Keratinocyte (primary cell): Measurements from ENCODE around the gene ADCY7. TPM values are rescaled to one million over a fixed set of nuclear protein-coding genes. Genes with fewer than 3 reads are reported as not detected.

Experiments used
- DNase-seq: peaks from one replicate; pipeline ENCODE4 v3.0.0-alpha.2; 2011; ENCODE audit warnings: low read depth, missing footprints, low spot score
- FAIRE-seq: peaks from 2 replicates; lab custom pipeline; 2011; peaks lifted over from hg19 to GRCh38; lab: Jason Lieb, UNC
- H2AFZ ChIP-seq: 2 replicates; pipeline ENCODE4 v1.6.0; 2012; ENCODE audit warnings: low read length, control low read depth, inconsistent platforms; ENCODE audit not compliant: control insufficient read depth
- H3K27ac ChIP-seq: 2 replicates; pipeline ENCODE4 v1.5.1; 2011; ENCODE audit warnings: low read length; ENCODE audit not compliant: control insufficient read depth, insufficient read depth
- H3K27me3 ChIP-seq: 3 replicates; pipeline ENCODE4 v1.6.0; 2011; ENCODE audit warnings: low read length; ENCODE audit not compliant: control insufficient read depth, insufficient read depth; ENCODE audit errors: extremely low read depth
- H3K36me3 ChIP-seq, 2 experiments: 2 replicates in 1 of 2; 3 replicates in 1 of 2; pipeline ENCODE4 v1.5.1; 2011; ENCODE audit warnings: low read length in 2 of 2, mild to moderate bottlenecking in 1 of 2; ENCODE audit not compliant: control insufficient read depth in 2 of 2, insufficient read depth in 2 of 2; ENCODE audit errors: extremely low read depth in 1 of 2
- H3K4me1 ChIP-seq: 3 replicates; pipeline ENCODE4 v1.5.1; 2011; ENCODE audit warnings: low read length; ENCODE audit not compliant: control insufficient read depth, insufficient read depth; ENCODE audit errors: extremely low read depth
- H3K4me2 ChIP-seq: 3 replicates; pipeline ENCODE4 v1.6.0; 2011; ENCODE audit warnings: low read depth, low read length; ENCODE audit not compliant: control insufficient read depth, insufficient read depth; ENCODE audit errors: extremely low read depth
- H3K4me3 ChIP-seq, 3 experiments: fragments of 200-600 bp in 1 of 3; sonication (generic) in 1 of 3; 2 replicates in 2 of 3; 3 replicates in 1 of 3; pipeline ENCODE4 v1.5.1; 2011 to 2016; ENCODE audit warnings: low read length in 3 of 3, mild to moderate bottlenecking in 3 of 3, control low read depth in 2 of 3, inconsistent platforms in 1 of 3, low read depth in 1 of 3, mixed read lengths in 1 of 3, mixed run types in 1 of 3, moderate library complexity in 1 of 3; ENCODE audit not compliant: control insufficient read depth in 2 of 3, insufficient read depth in 2 of 3; ENCODE audit errors: extremely low read depth in 1 of 3
- H3K79me2 ChIP-seq: 2 replicates; pipeline ENCODE4 v1.6.0; 2012; ENCODE audit warnings: low read length; ENCODE audit not compliant: control insufficient read depth, insufficient read depth
- H3K9ac ChIP-seq: 3 replicates; pipeline ENCODE4 v1.6.0; 2011; ENCODE audit warnings: low read length; ENCODE audit not compliant: control insufficient read depth, insufficient read depth; ENCODE audit errors: extremely low read depth
- H3K9me1 ChIP-seq: 3 replicates; pipeline ENCODE4 v1.6.0; 2011; ENCODE audit warnings: low read length; ENCODE audit not compliant: control insufficient read depth, insufficient read depth; ENCODE audit errors: extremely low read depth
- H3K9me3 ChIP-seq: 2 replicates; pipeline ENCODE4 v1.5.1; 2012; ENCODE audit warnings: low read depth, low read length; ENCODE audit not compliant: control insufficient read depth
- H4K20me1 ChIP-seq: 3 replicates; pipeline ENCODE4 v1.6.0; 2011; ENCODE audit warnings: low read length; ENCODE audit not compliant: control insufficient read depth, insufficient read depth; ENCODE audit errors: extremely low read depth
- EZH2 ChIP-seq: IDR thresholded peaks from one replicate; pipeline ENCODE4 v1.6.1; 2012; ENCODE audit warnings: inconsistent platforms, mild to moderate bottlenecking, low read length, moderate library complexity
- dilution Hi-C: fragments of 300-500 bp; cut with MboI; formaldehyde crosslinking; loops from one replicate; pipeline ENCODE4 v1.7.0; 2020; ENCODE audit warnings: low sequenced_read_pairs; ENCODE audit not compliant: extremely low pct_ligation_motif_present
- polyA plus RNA-seq, 5 experiments: library from polyadenylated mRNA; depleted of rRNA in 3 of 5; stranded (reverse) in 3 of 5; stranded (forward) in 1 of 5; unstranded in 1 of 5; fragments of >200 nt; gene quantifications; 1 replicate in 1 of 5; 2 replicates in 3 of 5; 3 replicates in 1 of 5; pipeline versions ENCODE4 v1.2.1 to v1.2.3, GENCODE V29; 2011 to 2012; ENCODE audit warnings: missing spikeins in 2 of 5, low read depth in 1 of 5, low replicate concordance in 1 of 5
- TF ChIP-seq, protein P1 (sequence below), 3 experiments: IDR thresholded peaks in 1 of 3; conservative IDR thresholded peaks in 1 of 3; optimal IDR thresholded peaks in 1 of 3; 2 replicates in 2 of 3; 3 replicates in 1 of 3; pipeline versions ENCODE3 to v1.5.1; 2011; ENCODE audit warnings: low read length in 3 of 3, mild to moderate bottlenecking in 3 of 3, moderate library complexity in 2 of 3, control low read depth in 1 of 3, inconsistent platforms in 1 of 3; ENCODE audit not compliant: insufficient read depth in 2 of 3; ENCODE audit errors: extremely low read depth in 1 of 3

The ADCY7 gene
- polyA plus RNA-seq, 1 donor (not counting 4 experiments of a cell fraction or from before 2014, with no cell fraction given), result 5.1 TPM

DNA sequence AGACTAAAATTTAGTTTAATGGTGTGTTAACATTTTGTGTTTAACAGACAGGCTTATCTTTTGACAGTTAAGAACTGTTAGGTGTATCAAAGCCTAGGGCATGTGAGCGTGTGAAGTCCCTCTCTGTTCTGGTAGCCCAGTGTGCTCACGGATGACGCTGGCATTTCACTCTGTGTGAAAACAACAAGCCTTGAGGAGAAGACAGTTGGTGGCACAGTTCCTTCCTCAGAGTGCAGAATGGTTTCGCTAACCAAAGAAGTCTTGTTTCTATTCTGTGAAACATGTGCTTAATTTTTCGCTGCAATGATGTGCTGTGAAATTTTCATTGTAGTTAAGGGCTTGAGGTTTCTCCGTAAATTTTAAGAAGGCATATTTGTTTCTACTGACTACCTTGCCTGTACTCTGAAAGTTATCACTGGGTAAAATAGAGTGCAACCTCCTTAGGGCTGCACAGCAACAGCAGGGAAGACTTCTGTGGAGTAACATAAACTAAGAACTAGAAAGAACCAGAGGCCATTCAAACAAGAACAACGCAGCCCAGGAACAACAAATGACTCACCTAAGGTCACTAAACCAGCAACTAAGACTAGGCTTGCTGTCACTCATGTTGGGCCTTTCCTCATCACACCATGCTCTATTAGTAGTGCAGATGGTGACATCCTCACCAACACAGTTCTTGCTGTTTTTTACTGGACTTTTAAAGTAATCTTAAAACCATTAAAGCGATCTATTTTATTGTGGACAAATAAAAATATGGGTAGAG is 69.0 kb downstream of the ADCY7 start:
- TF ChIP-seq, protein P1, sequence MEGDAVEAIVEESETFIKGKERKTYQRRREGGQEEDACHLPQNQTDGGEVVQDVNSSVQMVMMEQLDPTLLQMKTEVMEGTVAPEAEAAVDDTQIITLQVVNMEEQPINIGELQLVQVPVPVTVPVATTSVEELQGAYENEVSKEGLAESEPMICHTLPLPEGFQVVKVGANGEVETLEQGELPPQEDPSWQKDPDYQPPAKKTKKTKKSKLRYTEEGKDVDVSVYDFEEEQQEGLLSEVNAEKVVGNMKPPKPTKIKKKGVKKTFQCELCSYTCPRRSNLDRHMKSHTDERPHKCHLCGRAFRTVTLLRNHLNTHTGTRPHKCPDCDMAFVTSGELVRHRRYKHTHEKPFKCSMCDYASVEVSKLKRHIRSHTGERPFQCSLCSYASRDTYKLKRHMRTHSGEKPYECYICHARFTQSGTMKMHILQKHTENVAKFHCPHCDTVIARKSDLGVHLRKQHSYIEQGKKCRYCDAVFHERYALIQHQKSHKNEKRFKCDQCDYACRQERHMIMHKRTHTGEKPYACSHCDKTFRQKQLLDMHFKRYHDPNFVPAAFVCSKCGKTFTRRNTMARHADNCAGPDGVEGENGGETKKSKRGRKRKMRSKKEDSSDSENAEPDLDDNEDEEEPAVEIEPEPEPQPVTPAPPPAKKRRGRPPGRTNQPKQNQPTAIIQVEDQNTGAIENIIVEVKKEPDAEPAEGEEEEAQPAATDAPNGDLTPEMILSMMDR (optimal IDR thresholded peaks at IDR 0.05 in 1 of 3, IDR thresholded peaks at IDR 0.05 in 1 of 3, conservative IDR thresholded peaks at IDR 0.05 in 1 of 3; ENCODE audit: extremely low read depth in 1 of 3, insufficient read depth in 2 of 3, low read length in 3 of 3), result no peak
- TF ChIP-seq EZH2, result no peak
- H3K27ac ChIP-seq, result no peak overlapping the region
- dilution Hi-C loops, result no loop called here
- H3K9ac ChIP-seq, result no peak overlapping the region
- no peaks in the 10 kb centered on the region for H3K9me1 ChIP-seq
- H3K4me2 ChIP-seq, result no peak overlapping the region
- H3K4me3 ChIP-seq, result no peak overlapping the region
- no peak for DNase-seq
- H3K9me3 ChIP-seq, result no peaks in the 10 kb centered on the region
- peaks cover 2% of the 10 kb centered on the region for H3K79me2 ChIP-seq
- no peaks in the 10 kb centered on the region for H3K27me3 ChIP-seq
- no peaks in the 10 kb centered on the region for H4K20me1 ChIP-seq
- FAIRE-seq, result no peak
- H2AFZ ChIP-seq, result no peak overlapping the region
- no peaks in the 10 kb centered on the region for H3K4me1 ChIP-seq
- peaks cover 13 to 16% of the 10 kb centered on the region in 2 experiments for H3K36me3 ChIP-seq

DNA sequence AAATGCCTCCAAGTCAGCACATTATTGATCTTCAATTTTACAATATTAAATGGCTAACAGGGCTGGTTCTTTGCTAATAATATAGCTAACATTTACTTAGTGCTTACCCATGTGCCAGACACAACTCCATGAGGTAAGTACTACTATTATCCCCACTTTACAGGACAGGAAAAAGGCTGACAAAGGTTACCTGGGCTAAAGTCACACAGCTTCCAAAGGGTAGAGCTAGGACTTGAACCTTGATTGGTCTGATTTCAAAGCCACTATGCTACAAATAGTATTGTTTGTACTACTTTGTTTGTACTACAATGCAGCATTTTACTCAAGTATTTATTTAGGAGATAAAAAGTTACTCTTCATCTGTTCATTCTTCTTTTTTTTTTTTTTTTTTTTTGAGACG is 70.5 kb downstream of the ADCY7 start:
- H3K9me1 ChIP-seq, result no peaks in the 10 kb centered on the region
- no peak overlapping the region for H3K4me3 ChIP-seq
- no peak for FAIRE-seq
- no peaks in the 10 kb centered on the region for H4K20me1 ChIP-seq
- no peaks in the 10 kb centered on the region for H3K4me1 ChIP-seq
- TF ChIP-seq, protein P1 (optimal IDR thresholded peaks at IDR 0.05 in 1 of 3, IDR thresholded peaks at IDR 0.05 in 1 of 3, conservative IDR thresholded peaks at IDR 0.05 in 1 of 3; ENCODE audit: extremely low read depth in 1 of 3, insufficient read depth in 2 of 3, low read length in 3 of 3), result no peak
- no peak for TF ChIP-seq EZH2
- no peak for DNase-seq
- H3K27ac ChIP-seq, result no peak overlapping the region
- dilution Hi-C loops, result no loop called here
- H3K9ac ChIP-seq, result no peak overlapping the region
- peaks cover 13 to 16% of the 10 kb centered on the region in 2 experiments for H3K36me3 ChIP-seq
- no peak overlapping the region for H3K4me2 ChIP-seq
- no peak overlapping the region for H2AFZ ChIP-seq
- H3K27me3 ChIP-seq, result no peaks in the 10 kb centered on the region
- peaks cover 2% of the 10 kb centered on the region for H3K79me2 ChIP-seq
- H3K9me3 ChIP-seq, result no peaks in the 10 kb centered on the region
